ENCODE results near the gene ILDR2. TPM values are rescaled to one million over a fixed set of nuclear protein-coding genes. Genes with fewer than 3 reads are reported as not detected.
A peak's percentile ranks its signal among the peaks of the same experiment; 100 is the strongest.

The ILDR2 gene
- total RNA-seq, 2 donors from 2014 or later = 1.00 to 1.4 TPM

GRCh38 chr1:166925810-166926478 lies 49.4 kb downstream of the ILDR2 start:
- no peak for DNase-seq
- peaks cover 25% of the 10 kb centered on the region for H3K27me3 ChIP-seq (ENCODE audit: control insufficient read depth, insufficient read depth, low read length, poor library complexity, severe bottlenecking)
- H3K36me3 ChIP-seq (ENCODE audit: control insufficient read depth, insufficient read depth, low read length) = no peaks in the 10 kb centered on the region
- peak overlapping the region; percentile 12 for H3K4me3 ChIP-seq (ENCODE audit: low read length)
- peak overlapping the region; percentile 14 for H3K27ac Mint-ChIP-seq
- H3K36me3 Mint-ChIP-seq (ENCODE audit: low read depth) = peaks cover 2% of the 10 kb centered on the region
- no peak overlapping the region for H3K4me3 Mint-ChIP-seq
- peaks cover 29% of the 10 kb centered on the region for H3K27me3 Mint-ChIP-seq (ENCODE audit: insufficient read depth)
- peak overlapping the region; percentile 50 for H3K27ac ChIP-seq (ENCODE audit: low read depth, low read length)
- H3K4me1 ChIP-seq (ENCODE audit: control insufficient read depth, insufficient read depth, low read length) = no peaks in the 10 kb centered on the region
- H3K9me3 Mint-ChIP-seq = peaks cover 2% of the 10 kb centered on the region
- peaks cover 4% of the 10 kb centered on the region for H3K9me3 ChIP-seq (ENCODE audit: control insufficient read depth, low read length)
- no peak for TF ChIP-seq CTCF (conservative IDR thresholded peaks at IDR 0.05)
- H3K9ac ChIP-seq (ENCODE audit: extremely low read depth, low read length, poor library complexity, severe bottlenecking) = no peak overlapping the region
- 68 to 86% methylated on average over 6 to 8 of the region's 8 CpGs for WGBS, 2 experiments (ENCODE audit: insufficient coverage in 1 of 2, insufficient read length in 1 of 2)
- H3K4me1 Mint-ChIP-seq = peaks cover 18% of the 10 kb centered on the region

GRCh38 chr1:166924823-166925541 lies 50.4 kb downstream of the ILDR2 start:
- DNase-seq = no peak
- Mint-ChIP-seq H3K36me3 (ENCODE audit: low read depth) (peaks cover 2% of the 10 kb centered on the region), H3K27me3 (ENCODE audit: insufficient read depth) (peaks cover 36% of the 10 kb centered on the region), H3K4me1 (peaks cover 18% of the 10 kb centered on the region), H3K9me3 (peaks cover 2% of the 10 kb centered on the region), H3K4me3 (no peak overlapping the region), H3K27ac (no peak overlapping the region)
- WGBS, 2 experiments (ENCODE audit: insufficient coverage in 1 of 2, insufficient read length in 1 of 2) = 68 to 87% methylated on average over 3 of the region's 3 CpGs
- no peaks in the 10 kb centered on the region for H3K4me1 ChIP-seq (ENCODE audit: control insufficient read depth, insufficient read depth, low read length)
- H3K27ac ChIP-seq (ENCODE audit: low read depth, low read length) = no peak overlapping the region
- no peak for TF ChIP-seq CTCF (conservative IDR thresholded peaks at IDR 0.05)
- H3K4me3 ChIP-seq (ENCODE audit: low read length) = peak overlapping the region; percentile 12
- H3K27me3 ChIP-seq (ENCODE audit: control insufficient read depth, insufficient read depth, low read length, poor library complexity, severe bottlenecking) = peaks cover 35% of the 10 kb centered on the region
- H3K9ac ChIP-seq (ENCODE audit: extremely low read depth, low read length, poor library complexity, severe bottlenecking) = no peak overlapping the region
- H3K9me3 ChIP-seq (ENCODE audit: control insufficient read depth, low read length) = peaks cover 4% of the 10 kb centered on the region
- H3K36me3 ChIP-seq (ENCODE audit: control insufficient read depth, insufficient read depth, low read length) = no peaks in the 10 kb centered on the region

- no peaks in the 10 kb centered on the region for H3K36me3 ChIP-seq (ENCODE audit: control insufficient read depth, insufficient read depth, low read length)
- Mint-ChIP-seq H3K27ac (no peak overlapping the region), H3K4me1 (peaks cover 4% of the 10 kb centered on the region), H3K27me3 (ENCODE audit: insufficient read depth) (peaks cover 65% of the 10 kb centered on the region), H3K9me3 (no peaks in the 10 kb centered on the region), H3K4me3 (peak overlapping the region; percentile 51), H3K36me3 (ENCODE audit: low read depth) (no peaks in the 10 kb centered on the region)
- peaks cover 64% of the 10 kb centered on the region for H3K27me3 ChIP-seq (ENCODE audit: control insufficient read depth, insufficient read depth, low read length, poor library complexity, severe bottlenecking)
- no peaks in the 10 kb centered on the region for H3K9me3 ChIP-seq (ENCODE audit: control insufficient read depth, low read length)
- peak; percentile 86 for DNase-seq
- TF ChIP-seq CTCF (conservative IDR thresholded peaks at IDR 0.05) = peak; percentile 29
- 16 to 54% methylated on average over 47 to 113 of the region's 113 CpGs for WGBS, 2 experiments (ENCODE audit: insufficient coverage in 1 of 2, insufficient read length in 1 of 2)
- H3K4me1 ChIP-seq (ENCODE audit: control insufficient read depth, insufficient read depth, low read length) = no peaks in the 10 kb centered on the region
- H3K9ac ChIP-seq (ENCODE audit: extremely low read depth, low read length, poor library complexity, severe bottlenecking) = no peak overlapping the region
- H3K27ac ChIP-seq (ENCODE audit: low read depth, low read length) = no peak overlapping the region
- H3K4me3 ChIP-seq (ENCODE audit: low read length) = peak overlapping the region; percentile 65
Observed at GRCh38 chr1:166920561-166921475, 54.5 kb downstream of the ILDR2 start.
